NCI-H69 (cell line): ENCODE measurements around the gene RAB3GAP2.
"Not testable (repeated sequence)": the region's sequence is repeated elsewhere in the genome, so short reads cannot be mapped to it uniquely, and the experiment has no call there.

Experiments used
- DNase-seq: peaks from one replicate; lab custom pipeline; 2025; lab: John Stamatoyannopoulos, UW

RAB3GAP2 gene

GRCh38 chr1:220272047-220272840 is at the start of gene RAB3GAP2:
Gene RAB3GAP2, minus strand, starts transcription at chr1:220272453. Its CDS starts 116 bp downstream, at chr1:220272337.
- peak; percentile 99 for DNase-seq

DNA sequence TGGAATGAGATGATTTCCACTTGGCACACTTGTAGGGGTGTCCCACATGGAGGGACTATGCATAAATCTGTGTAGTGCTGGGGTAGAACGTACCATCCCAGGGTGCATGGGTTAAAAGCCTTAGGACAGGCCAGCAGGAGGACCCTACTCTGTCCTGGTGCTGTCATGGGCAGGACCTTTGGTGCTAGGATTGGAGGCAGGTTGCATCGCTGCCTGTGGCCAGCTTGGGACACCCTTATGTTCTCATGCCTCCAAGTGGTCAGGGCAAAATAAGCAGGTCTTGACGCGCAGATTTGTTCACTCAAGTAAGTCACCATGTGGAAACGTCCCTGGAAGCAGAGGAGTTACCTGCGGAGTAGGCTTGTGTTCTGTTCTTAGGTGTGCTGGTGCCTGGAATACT is 49.5 kb upstream of the RAB3GAP2 start:
- no peak for DNase-seq

GRCh38 chr1:220320709-220321108 is 48.5 kb upstream of the RAB3GAP2 start:
- DNase-seq, result no peak

DNA sequence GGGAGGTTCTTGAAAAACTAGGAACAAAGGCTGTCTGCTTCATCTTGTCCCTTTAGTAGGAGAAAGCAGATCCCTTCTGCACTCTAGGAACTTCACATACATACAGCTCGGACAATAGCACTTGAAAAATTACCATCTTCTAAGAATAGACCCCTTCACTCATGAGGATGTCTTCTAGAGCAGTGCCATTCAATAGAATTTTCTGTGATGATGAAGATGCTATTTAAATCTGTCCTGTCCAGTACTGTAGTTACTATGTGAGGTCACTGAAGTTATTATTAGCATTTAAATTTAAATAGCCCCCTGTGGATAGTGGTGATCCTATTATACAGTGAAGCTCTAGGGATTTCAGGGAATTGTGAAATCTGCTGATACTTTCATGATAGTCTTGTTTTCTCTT is 46.4 kb upstream of the RAB3GAP2 start:
- no peak for DNase-seq

DNA sequence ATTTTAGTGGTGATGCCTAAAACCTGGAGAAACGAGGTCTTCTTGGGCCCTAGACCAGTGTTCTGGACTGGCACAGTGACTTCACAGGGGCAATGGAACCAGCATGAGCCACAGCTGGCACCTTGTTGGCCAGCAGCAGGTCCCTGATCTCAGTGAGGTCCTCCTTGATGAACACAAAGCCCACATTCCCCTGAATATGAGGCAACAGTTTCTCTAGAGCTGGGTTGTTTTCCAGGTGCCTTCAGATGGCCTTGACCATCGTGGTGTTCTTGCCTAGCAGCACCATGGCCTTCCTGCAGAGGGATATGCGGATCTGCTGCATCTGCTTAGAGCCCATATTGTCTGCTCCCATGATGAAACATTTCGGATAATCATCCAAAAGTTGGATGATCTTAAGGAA is 44.9 kb upstream of the RAB3GAP2 start:
- DNase-seq, result no peak

GRCh38 chr1:220316305-220316704 is 44.1 kb upstream of the RAB3GAP2 start:
- DNase-seq, result no peak

- no peak for DNase-seq
Observed at GRCh38 chr1:220315070-220315839, 43.0 kb upstream of the RAB3GAP2 start.

- DNase-seq, result peak; percentile 7
Observed at GRCh38 chr1:220313576-220313975, 41.3 kb upstream of the RAB3GAP2 start.

DNA sequence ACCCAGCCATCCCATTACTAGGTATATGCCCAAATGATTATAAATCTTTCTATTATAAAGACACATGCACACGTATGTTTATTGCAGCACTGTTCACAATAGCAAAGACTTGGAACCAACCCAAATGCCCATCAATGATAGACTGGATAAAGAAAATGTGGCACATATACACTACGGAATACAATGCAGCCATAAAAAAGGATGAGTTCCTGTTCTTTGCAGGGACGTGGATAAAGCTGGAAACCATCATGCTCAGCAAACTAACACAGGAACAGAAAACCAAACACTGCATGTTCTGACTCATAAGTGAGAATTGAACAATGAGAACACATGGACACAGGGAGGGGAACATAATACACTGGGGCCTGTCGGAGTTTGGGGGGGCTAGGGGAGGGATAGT is 37.9 kb upstream of the RAB3GAP2 start:
- DNase-seq, result not testable (repeated sequence)

DNA sequence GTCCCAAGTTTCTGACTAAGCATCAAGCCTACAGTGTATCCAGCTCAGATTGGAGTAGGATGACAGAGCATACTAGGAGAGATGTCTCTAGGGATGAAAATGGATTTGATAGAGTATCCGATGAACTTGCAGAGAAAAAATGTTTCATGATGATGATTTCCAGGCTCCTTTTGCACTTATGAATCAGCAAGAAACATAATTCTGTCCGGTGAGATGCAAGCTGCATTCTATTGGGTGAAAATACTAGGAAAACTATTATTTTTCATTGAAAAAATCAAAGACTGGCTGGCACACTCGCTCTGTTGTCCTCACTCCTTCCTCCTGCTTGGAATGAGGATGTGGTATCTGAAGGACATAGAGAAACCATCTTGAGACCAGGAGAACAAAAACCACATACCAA is 35.4 kb upstream of the RAB3GAP2 start:
- DNase-seq, result no peak

- DNase-seq, result no peak
Observed at GRCh38 chr1:220306339-220306738, 34.1 kb upstream of the RAB3GAP2 start.

- DNase-seq, result no peak
Observed at GRCh38 chr1:220303871-220304270, 31.6 kb upstream of the RAB3GAP2 start.

DNA sequence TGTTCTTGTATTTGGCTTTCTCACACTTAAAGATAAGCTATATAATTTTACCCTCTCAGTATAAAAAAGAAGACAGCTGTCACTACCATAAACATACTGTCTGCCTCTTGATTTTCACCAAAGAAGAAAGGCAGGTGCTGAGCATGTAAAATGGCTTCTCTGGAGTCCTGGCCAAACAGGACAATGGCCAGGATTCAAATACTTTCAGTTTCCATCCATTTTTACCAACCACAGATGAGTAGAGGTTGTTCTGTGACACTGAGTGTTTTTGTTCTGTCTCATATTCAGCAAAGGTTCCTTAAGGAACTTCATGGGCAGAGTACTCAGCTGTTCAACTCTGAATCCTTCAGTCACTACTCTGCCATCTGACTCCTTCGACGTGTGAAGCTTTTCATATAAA is 29.4 kb upstream of the RAB3GAP2 start:
- no peak for DNase-seq

- DNase-seq, result peak; percentile 58
Observed at GRCh38 chr1:220300442-220301121, 28.3 kb upstream of the RAB3GAP2 start.

- no peak for DNase-seq
Observed at GRCh38 chr1:220299337-220299736, 27.1 kb upstream of the RAB3GAP2 start.

DNA sequence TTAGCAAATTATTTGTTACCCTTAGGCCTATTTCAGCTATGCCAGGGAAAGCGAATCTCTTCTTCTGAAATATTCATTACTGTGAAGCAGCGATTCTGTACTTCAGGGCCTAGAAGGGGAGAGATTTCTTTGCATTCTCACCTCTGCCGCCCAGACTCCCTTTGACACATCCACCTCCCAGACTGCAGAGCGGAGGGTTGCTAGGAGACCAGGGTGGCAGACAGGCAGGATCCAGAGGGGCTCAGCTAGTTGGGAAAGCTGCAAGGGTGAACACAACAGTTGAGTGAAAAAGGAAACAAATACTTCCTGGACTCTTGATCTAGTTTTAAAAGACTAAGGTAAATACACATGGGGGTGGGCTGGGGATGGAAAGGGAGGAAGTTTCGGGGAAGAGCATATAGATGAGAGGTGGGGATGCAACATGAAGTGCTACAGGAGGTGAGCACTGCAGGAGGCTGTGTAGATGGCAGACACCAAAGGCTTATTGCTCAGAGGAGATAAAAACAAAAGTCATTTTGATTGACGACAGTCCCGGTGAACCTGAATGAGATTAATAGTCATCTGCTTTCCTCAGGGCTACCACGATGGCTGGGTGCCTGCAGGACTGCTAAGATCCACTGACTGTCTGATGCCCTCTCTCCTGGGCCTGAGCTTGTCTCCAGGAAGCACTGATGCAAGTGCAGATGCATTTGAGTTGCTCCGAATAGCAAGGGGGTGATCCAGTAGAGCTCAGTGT is 26.4 kb upstream of the RAB3GAP2 start:
- DNase-seq, result peak; percentile 46

DNA sequence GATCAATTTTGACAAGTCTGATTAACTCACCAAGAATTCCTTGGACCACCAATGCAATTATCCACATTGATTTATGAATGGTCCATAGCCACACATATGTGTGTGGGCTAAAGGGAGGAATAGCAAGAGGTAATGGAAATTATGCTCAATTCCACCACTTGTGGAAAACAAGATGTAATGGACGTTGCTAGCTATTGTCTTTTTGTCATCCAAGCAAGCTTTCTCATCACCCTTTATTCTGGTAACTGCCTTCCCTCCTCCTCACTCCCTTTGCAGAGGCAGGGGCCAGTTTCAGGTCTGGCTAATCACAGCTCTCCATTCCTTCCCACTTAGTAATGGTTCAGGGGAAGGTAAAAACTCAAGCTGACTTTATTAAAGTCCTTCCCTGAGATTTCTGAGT is 24.7 kb upstream of the RAB3GAP2 start:
- no peak for DNase-seq

- no peak for DNase-seq
Observed at GRCh38 chr1:220294846-220295301, 22.6 kb upstream of the RAB3GAP2 start.

GRCh38 chr1:220291580-220291979 is 19.3 kb upstream of the RAB3GAP2 start:
- no peak for DNase-seq

GRCh38 chr1:220290140-220290761 is 18.0 kb upstream of the RAB3GAP2 start:
- DNase-seq, result peak; percentile 29

- DNase-seq, result no peak
Observed at GRCh38 chr1:220287129-220287528, 14.9 kb upstream of the RAB3GAP2 start.
